GM20000 (cell line): ENCODE data around the gene HOXD4.

Source experiments
- DNase-seq: peaks from one replicate; pipeline ENCODE4 v3.0.0; 2012; ENCODE audit warnings: low spot score
- CTCF ChIP-seq: IDR thresholded peaks from 2 replicates; pipeline ENCODE4 v1.5.1; 2012; ENCODE audit warnings: mild to moderate bottlenecking, control low read depth; ENCODE audit errors: extremely low read depth, missing control alignments

The HOXD4 gene

GRCh38 chr2:176169181-176169580, 17.8 kb downstream of the HOXD4 start:
- DNase-seq: no peak
- TF ChIP-seq CTCF: no peak

GRCh38 chr2:176169711-176170110, 18.4 kb downstream of the HOXD4 start:
- no peak for TF ChIP-seq CTCF
- no peak for DNase-seq

GRCh38 chr2:176170602-176171305, 19.4 kb downstream of the HOXD4 start:
- DNase-seq: no peak
- no peak for TF ChIP-seq CTCF

- DNase-seq: no peak
- no peak for TF ChIP-seq CTCF
Observed at GRCh38 chr2:176171351-176172006, 20.1 kb downstream of the HOXD4 start.

GRCh38 chr2:176172007-176172894, 20.9 kb downstream of the HOXD4 start:
- DNase-seq: no peak
- TF ChIP-seq CTCF: no peak

GRCh38 chr2:176172895-176173566, 21.7 kb downstream of the HOXD4 start:
- DNase-seq: no peak
- no peak for TF ChIP-seq CTCF
